HG03025 (cell line): ENCODE results near the gene RPH3AL.
"Not testable (repeated sequence)": the region's sequence is repeated elsewhere in the genome, so short reads cannot be mapped to it uniquely, and the experiment has no call there.

Experiments
- ATAC-seq: cut with Tn5 transposase; IDR thresholded peaks from one replicate; pipeline ENCODE4 v1.9.1; 2021; ENCODE audit warnings: mild to moderate bottlenecking, moderate library complexity; ENCODE audit not compliant: unreplicated experiment, low FRiP score

RPH3AL gene

GRCh38 chr17:248337-249235 lies 104.0 kb downstream of the RPH3AL start:
- ATAC-seq = no peak

GRCh38 chr17:247767-248166 lies 104.8 kb downstream of the RPH3AL start:
- ATAC-seq = no peak

- no peak for ATAC-seq
Observed at GRCh38 chr17:246851-247421, 105.7 kb downstream of the RPH3AL start.

GRCh38 chr17:246226-246625 lies 106.4 kb downstream of the RPH3AL start:
- ATAC-seq = no peak

GRCh38 chr17:245611-246010 lies 107.0 kb downstream of the RPH3AL start:
- ATAC-seq = no peak

GRCh38 chr17:245020-245419 lies 107.6 kb downstream of the RPH3AL start:
- no peak for ATAC-seq

- not testable (repeated sequence) for ATAC-seq
Observed at GRCh38 chr17:243924-244323, 108.7 kb downstream of the RPH3AL start.

- no peak for ATAC-seq
Observed at GRCh38 chr17:238964-239259, 113.7 kb downstream of the RPH3AL start.

- no peak for ATAC-seq
Observed at GRCh38 chr17:238071-238963, 114.3 kb downstream of the RPH3AL start.

GRCh38 chr17:237406-237955 lies 115.1 kb downstream of the RPH3AL start:
- ATAC-seq = no peak

GRCh38 chr17:236641-237405 lies 115.8 kb downstream of the RPH3AL start:
- no peak for ATAC-seq

- no peak for ATAC-seq
Observed at GRCh38 chr17:235831-236640, 116.6 kb downstream of the RPH3AL start.

- ATAC-seq = not testable (repeated sequence)
Observed at GRCh38 chr17:234994-235830, 117.4 kb downstream of the RPH3AL start.

- not testable (repeated sequence) for ATAC-seq
Observed at GRCh38 chr17:234163-234993, 118.2 kb downstream of the RPH3AL start.

GRCh38 chr17:233473-233941 lies 119.1 kb downstream of the RPH3AL start:
- no peak for ATAC-seq

- ATAC-seq = no peak
Observed at GRCh38 chr17:231966-232807, 120.4 kb downstream of the RPH3AL start.
